Measurements from ENCODE around the gene PRSS35.
"Not testable (repeated sequence)": the region's sequence is repeated elsewhere in the genome, so short reads cannot be mapped to it uniquely, and the experiment has no call there.

The PRSS35 gene

GRCh38 chr6:83556871-83557270 is 44.5 kb downstream of the PRSS35 start:
- DNase-seq: no peak
- Histone ChIP-seq H3K79me2 (ENCODE audit: low read length) (no peaks in the 10 kb centered on the region), H2AFZ (ENCODE audit: low read length) (no peak overlapping the region), H3K9me2 (replicated peaks; ENCODE audit: insufficient read depth, low read length) (no peaks in the 10 kb centered on the region), H4K20me1 (ENCODE audit: insufficient read depth, low read length) (no peaks in the 10 kb centered on the region), H3K9me3 (replicated peaks; ENCODE audit: insufficient read depth, low read length) (no peaks in the 10 kb centered on the region), H3K9ac (ENCODE audit: low read length) (no peak overlapping the region), H3F3A (ENCODE audit: insufficient read depth, low read length) (no peaks in the 10 kb centered on the region), H3K36me3 (replicated peaks; ENCODE audit: insufficient read depth, low read length) (no peaks in the 10 kb centered on the region), H3K27ac (ENCODE audit: low read length) (no peak overlapping the region), H3K27me3 (replicated peaks; ENCODE audit: insufficient read depth, low read length) (no peaks in the 10 kb centered on the region), H3K4me3 (ENCODE audit: low read length) (no peak overlapping the region), H3K4me2 (ENCODE audit: low read depth, low read length) (no peak overlapping the region), H3K4me1 (ENCODE audit: low read length) (no peaks in the 10 kb centered on the region)
- TF ChIP-seq EZH2 (optimal IDR thresholded peaks at IDR 0.05; ENCODE audit: low read depth, low read length) (no peak), CTCF (IDR thresholded peaks at IDR 0.05; ENCODE audit: low read length) (no peak), EZH2phosphoT487 (IDR thresholded peaks at IDR 0.05; ENCODE audit: low read length) (no peak)

DNA sequence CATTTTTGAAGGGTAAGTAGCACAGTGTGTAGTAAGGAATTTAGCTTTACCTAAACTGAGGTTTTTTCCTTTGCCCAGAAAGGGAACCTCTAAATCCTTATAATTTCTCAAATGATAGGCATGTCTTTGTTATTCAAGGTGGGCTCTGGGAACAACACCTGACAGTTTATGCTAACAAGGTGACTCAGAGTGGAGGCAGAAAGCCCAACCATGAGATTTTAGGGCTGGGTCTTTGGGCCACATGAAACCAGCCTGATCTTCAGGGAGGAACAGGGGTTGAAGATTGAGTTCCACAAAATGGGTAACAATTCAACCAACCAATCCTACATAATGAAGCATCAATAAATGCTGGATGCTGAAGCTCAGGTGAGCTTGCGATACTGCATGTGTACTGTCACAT is 46.6 kb downstream of the PRSS35 start:
- no peaks in the 10 kb centered on the region for H3K9me3 ChIP-seq (replicated peaks; ENCODE audit: insufficient read depth, low read length)
- H3K4me3 ChIP-seq (ENCODE audit: low read length): no peak overlapping the region
- H3K4me1 ChIP-seq (ENCODE audit: low read length): no peaks in the 10 kb centered on the region
- TF ChIP-seq EZH2phosphoT487 (IDR thresholded peaks at IDR 0.05; ENCODE audit: low read length): no peak
- no peak for TF ChIP-seq CTCF (IDR thresholded peaks at IDR 0.05; ENCODE audit: low read length)
- no peak for TF ChIP-seq EZH2 (optimal IDR thresholded peaks at IDR 0.05; ENCODE audit: low read depth, low read length)
- H4K20me1 ChIP-seq (ENCODE audit: insufficient read depth, low read length): no peaks in the 10 kb centered on the region
- no peak overlapping the region for H2AFZ ChIP-seq (ENCODE audit: low read length)
- no peaks in the 10 kb centered on the region for H3F3A ChIP-seq (ENCODE audit: insufficient read depth, low read length)
- no peak overlapping the region for H3K27ac ChIP-seq (ENCODE audit: low read length)
- DNase-seq: no peak
- no peaks in the 10 kb centered on the region for H3K27me3 ChIP-seq (replicated peaks; ENCODE audit: insufficient read depth, low read length)
- no peak overlapping the region for H3K9ac ChIP-seq (ENCODE audit: low read length)
- H3K79me2 ChIP-seq (ENCODE audit: low read length): no peaks in the 10 kb centered on the region
- H3K9me2 ChIP-seq (replicated peaks; ENCODE audit: insufficient read depth, low read length): no peaks in the 10 kb centered on the region
- H3K4me2 ChIP-seq (ENCODE audit: low read depth, low read length): no peak overlapping the region
- H3K36me3 ChIP-seq (replicated peaks; ENCODE audit: insufficient read depth, low read length): no peaks in the 10 kb centered on the region

DNA sequence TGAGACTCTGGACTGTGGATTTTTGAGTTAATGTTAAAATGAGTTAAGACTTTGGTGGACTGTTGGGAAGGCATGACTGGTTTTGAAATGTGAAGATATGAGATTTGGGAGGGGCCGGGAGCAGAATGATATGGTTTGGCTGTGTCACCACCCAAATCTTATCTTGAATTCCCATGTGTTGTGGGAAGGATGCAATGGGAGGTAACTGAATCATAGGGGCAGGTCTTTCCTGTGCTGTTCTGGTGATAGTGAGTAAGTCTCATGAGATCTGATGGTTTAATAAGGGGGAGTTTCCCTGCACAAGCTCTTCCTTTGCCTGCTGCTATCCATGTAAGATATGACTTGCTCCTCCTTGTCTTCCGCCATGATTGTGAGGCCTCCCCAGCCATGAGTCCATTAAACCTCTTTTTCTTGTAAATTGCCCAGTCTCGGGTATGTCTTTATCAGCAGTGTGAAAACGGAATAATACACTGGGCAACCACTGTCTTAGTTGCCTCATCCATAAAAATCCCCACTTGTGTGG is 59.4 kb downstream of the PRSS35 start:
- not testable (repeated sequence) for H3K27me3 ChIP-seq (replicated peaks; ENCODE audit: insufficient read depth, low read length); H3K79me2 ChIP-seq (ENCODE audit: low read length); H3K9me3 ChIP-seq (replicated peaks; ENCODE audit: insufficient read depth, low read length); H3K4me1 ChIP-seq (ENCODE audit: low read length); H3K4me3 ChIP-seq (ENCODE audit: low read length); DNase-seq; H3K9ac ChIP-seq (ENCODE audit: low read length); H2AFZ ChIP-seq (ENCODE audit: low read length); H3K4me2 ChIP-seq (ENCODE audit: low read depth, low read length); H3K27ac ChIP-seq (ENCODE audit: low read length); H3F3A ChIP-seq (ENCODE audit: insufficient read depth, low read length); H3K36me3 ChIP-seq (replicated peaks; ENCODE audit: insufficient read depth, low read length); H3K9me2 ChIP-seq (replicated peaks; ENCODE audit: insufficient read depth, low read length); H4K20me1 ChIP-seq (ENCODE audit: insufficient read depth, low read length)

- H3K4me2 ChIP-seq (ENCODE audit: low read depth, low read length): no peak overlapping the region
- H3K4me1 ChIP-seq (ENCODE audit: low read length): no peaks in the 10 kb centered on the region
- H3K4me3 ChIP-seq (ENCODE audit: low read length): no peak overlapping the region
- H3K27ac ChIP-seq (ENCODE audit: low read length): no peak overlapping the region
- H3F3A ChIP-seq (ENCODE audit: insufficient read depth, low read length): no peaks in the 10 kb centered on the region
- H3K9ac ChIP-seq (ENCODE audit: low read length): no peak overlapping the region
- no peaks in the 10 kb centered on the region for H4K20me1 ChIP-seq (ENCODE audit: insufficient read depth, low read length)
- no peaks in the 10 kb centered on the region for H3K79me2 ChIP-seq (ENCODE audit: low read length)
- DNase-seq: no peak
- H3K27me3 ChIP-seq (replicated peaks; ENCODE audit: insufficient read depth, low read length): no peaks in the 10 kb centered on the region
- H3K9me3 ChIP-seq (replicated peaks; ENCODE audit: insufficient read depth, low read length): no peaks in the 10 kb centered on the region
- TF ChIP-seq EZH2 (optimal IDR thresholded peaks at IDR 0.05; ENCODE audit: low read depth, low read length) (no peak), EZH2phosphoT487 (IDR thresholded peaks at IDR 0.05; ENCODE audit: low read length) (no peak), CTCF (IDR thresholded peaks at IDR 0.05; ENCODE audit: low read length) (no peak)
- H3K9me2 ChIP-seq (replicated peaks; ENCODE audit: insufficient read depth, low read length): no peaks in the 10 kb centered on the region
- no peak overlapping the region for H2AFZ ChIP-seq (ENCODE audit: low read length)
- H3K36me3 ChIP-seq (replicated peaks; ENCODE audit: insufficient read depth, low read length): no peaks in the 10 kb centered on the region
Observed at GRCh38 chr6:83574783-83575182, 62.4 kb downstream of the PRSS35 start.
